Measurements from ENCODE around the gene DES. TPM values are rescaled to one million over a fixed set of nuclear protein-coding genes. Genes with fewer than 3 reads are reported as not detected.
A peak's percentile ranks its signal among the peaks of the same experiment; 100 is the strongest.

DES gene
- total RNA-seq, 1 experiment from 2014 or later = not detected

DNA sequence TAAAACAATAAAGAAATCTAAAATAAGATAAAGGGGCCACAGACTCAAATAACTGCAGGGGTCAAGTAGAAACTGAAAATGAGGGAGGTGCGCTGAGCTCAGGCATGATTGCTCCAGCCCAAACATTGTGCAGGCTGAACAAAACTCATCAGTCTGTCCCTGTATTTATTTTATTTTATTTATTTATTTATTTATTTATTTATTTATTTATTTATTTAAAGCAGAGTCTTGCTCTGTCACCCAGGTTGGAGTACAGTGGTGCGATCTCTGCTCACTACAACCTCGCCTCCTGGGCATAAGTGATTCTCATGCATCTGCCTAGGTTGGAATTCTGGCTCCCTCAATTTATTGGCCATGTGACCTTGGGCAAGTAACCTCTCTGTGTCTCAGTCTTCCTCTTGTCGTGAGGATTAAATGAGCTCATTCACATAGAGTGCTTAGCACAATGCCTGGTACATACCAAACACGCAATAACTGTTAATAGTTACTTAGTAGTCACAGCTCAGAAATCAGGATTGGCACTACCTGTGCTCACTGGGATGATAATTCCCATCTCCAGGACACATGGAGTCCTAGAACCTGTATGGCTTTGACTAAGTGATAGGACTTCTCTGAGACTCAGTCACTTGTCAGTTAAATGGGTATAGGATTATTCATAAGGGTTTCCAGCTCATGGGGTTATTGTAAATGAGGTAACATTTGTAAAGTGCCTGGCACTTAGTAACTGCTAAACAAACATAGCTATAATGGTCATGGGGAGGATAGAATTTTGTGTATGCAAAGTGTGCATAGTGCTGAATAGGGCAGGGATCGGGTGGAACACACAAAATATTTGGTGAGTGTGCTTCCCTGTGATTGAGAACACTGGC lies 22.4 kb downstream of the DES start:
- no peak overlapping the region for H3K27ac Mint-ChIP-seq (ENCODE audit: low read depth, unreplicated experiment)
- TF ChIP-seq, protein P1, sequence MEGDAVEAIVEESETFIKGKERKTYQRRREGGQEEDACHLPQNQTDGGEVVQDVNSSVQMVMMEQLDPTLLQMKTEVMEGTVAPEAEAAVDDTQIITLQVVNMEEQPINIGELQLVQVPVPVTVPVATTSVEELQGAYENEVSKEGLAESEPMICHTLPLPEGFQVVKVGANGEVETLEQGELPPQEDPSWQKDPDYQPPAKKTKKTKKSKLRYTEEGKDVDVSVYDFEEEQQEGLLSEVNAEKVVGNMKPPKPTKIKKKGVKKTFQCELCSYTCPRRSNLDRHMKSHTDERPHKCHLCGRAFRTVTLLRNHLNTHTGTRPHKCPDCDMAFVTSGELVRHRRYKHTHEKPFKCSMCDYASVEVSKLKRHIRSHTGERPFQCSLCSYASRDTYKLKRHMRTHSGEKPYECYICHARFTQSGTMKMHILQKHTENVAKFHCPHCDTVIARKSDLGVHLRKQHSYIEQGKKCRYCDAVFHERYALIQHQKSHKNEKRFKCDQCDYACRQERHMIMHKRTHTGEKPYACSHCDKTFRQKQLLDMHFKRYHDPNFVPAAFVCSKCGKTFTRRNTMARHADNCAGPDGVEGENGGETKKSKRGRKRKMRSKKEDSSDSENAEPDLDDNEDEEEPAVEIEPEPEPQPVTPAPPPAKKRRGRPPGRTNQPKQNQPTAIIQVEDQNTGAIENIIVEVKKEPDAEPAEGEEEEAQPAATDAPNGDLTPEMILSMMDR (IDR thresholded peaks at IDR 0.05; ENCODE audit: unreplicated experiment) = no peak
- H3K27me3 Mint-ChIP-seq (ENCODE audit: insufficient read depth, unreplicated experiment) = no peaks in the 10 kb centered on the region
- H3K9me3 Mint-ChIP-seq (ENCODE audit: unreplicated experiment) = no peaks in the 10 kb centered on the region
- ChIA-PET POLR2A (interaction anchor here (1.0 to 2.6 kb wide), 3 partner anchors 10 to 58 kb away, joined by 5 to 12 read pairs (median 7); partner anchors contain the start of gene GMPPA), CTCF (interaction anchor here (0.7 to 3.0 kb wide), 13 partner anchors 10 to 281 kb away, joined by 3 to 21 read pairs (median 5); no protein-coding TSS in a partner anchor)
- DNase-seq (ENCODE audit: unreplicated experiment) = peak; percentile 23
- BruUV-seq (replicated peaks) = no TSS peak
- H3K4me3 Mint-ChIP-seq (ENCODE audit: unreplicated experiment) = peak overlapping the region; percentile 83
- H3K36me3 Mint-ChIP-seq (ENCODE audit: insufficient read depth, unreplicated experiment) = no peaks in the 10 kb centered on the region
- H3K4me1 Mint-ChIP-seq (ENCODE audit: insufficient read depth, unreplicated experiment) = peaks cover 31% of the 10 kb centered on the region
- intact Hi-C loops (cut with micrococcal nuclease) = no loop called here

DNA sequence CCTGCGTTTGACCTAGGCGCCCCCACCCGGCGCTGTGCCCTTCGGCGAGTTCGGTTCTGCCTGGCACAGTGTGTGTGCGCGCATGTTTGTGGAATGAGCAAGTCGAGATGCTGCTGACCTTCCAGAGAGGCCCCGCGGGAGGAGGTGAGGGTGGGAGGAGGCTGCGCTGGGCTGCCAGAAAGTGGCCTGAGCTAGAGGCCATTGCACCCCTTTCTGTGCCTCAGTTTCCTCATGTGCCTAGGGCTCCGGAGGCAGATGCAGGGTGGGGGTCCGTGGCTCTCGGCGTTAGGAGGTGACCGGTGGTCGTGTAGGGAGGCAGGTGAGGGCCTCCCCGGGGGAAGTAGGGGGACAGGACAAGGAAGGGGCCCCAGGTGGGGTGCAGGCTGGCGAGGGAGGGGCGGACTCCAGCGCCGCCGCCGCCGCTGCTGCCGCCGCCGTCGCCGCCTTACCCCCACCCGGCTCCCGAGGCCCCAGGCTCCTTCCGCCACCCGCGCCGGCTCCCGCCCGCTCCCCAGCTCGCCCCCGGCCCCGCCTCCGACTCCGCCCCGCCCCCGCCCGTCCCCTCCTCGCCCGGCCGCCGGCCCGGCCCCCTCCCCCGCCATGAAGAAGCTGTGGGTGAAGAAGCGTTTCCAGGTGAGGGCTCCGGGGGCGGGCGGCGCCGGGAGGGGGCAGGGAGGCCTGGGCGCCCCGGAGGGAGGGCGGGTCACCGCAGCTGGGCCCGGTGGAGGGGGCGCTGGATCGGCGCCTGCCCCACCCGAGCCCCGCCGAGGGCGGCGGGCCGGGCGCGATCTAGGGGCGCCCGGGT lies 23.5 kb downstream of the DES start:
- ChIA-PET CTCF (interaction anchor here (1.0 to 3.0 kb wide), 2 partner anchors 11 to 38 kb away, joined by 3 to 21 read pairs; no protein-coding TSS in a partner anchor), POLR2A (interaction anchor here (1.0 to 2.6 kb wide), 4 partner anchors 9 to 57 kb away, joined by 3 to 13 read pairs (median 8); partner anchors contain the start of gene GMPPA)
- H3K4me3 Mint-ChIP-seq (ENCODE audit: unreplicated experiment) = peak overlapping the region; percentile 83
- H3K27ac Mint-ChIP-seq (ENCODE audit: low read depth, unreplicated experiment) = no peak overlapping the region
- no peaks in the 10 kb centered on the region for H3K9me3 Mint-ChIP-seq (ENCODE audit: unreplicated experiment)
- TF ChIP-seq, protein P1 (IDR thresholded peaks at IDR 0.05; ENCODE audit: unreplicated experiment) = no peak
- peak; percentile 48 for DNase-seq (ENCODE audit: unreplicated experiment)
- intact Hi-C loops (cut with micrococcal nuclease) = no loop called here
- peaks cover 35% of the 10 kb centered on the region for H3K4me1 Mint-ChIP-seq (ENCODE audit: insufficient read depth, unreplicated experiment)
- no peaks in the 10 kb centered on the region for H3K36me3 Mint-ChIP-seq (ENCODE audit: insufficient read depth, unreplicated experiment)
- no peaks in the 10 kb centered on the region for H3K27me3 Mint-ChIP-seq (ENCODE audit: insufficient read depth, unreplicated experiment)
- BruUV-seq (replicated peaks) = no TSS peak

DNA sequence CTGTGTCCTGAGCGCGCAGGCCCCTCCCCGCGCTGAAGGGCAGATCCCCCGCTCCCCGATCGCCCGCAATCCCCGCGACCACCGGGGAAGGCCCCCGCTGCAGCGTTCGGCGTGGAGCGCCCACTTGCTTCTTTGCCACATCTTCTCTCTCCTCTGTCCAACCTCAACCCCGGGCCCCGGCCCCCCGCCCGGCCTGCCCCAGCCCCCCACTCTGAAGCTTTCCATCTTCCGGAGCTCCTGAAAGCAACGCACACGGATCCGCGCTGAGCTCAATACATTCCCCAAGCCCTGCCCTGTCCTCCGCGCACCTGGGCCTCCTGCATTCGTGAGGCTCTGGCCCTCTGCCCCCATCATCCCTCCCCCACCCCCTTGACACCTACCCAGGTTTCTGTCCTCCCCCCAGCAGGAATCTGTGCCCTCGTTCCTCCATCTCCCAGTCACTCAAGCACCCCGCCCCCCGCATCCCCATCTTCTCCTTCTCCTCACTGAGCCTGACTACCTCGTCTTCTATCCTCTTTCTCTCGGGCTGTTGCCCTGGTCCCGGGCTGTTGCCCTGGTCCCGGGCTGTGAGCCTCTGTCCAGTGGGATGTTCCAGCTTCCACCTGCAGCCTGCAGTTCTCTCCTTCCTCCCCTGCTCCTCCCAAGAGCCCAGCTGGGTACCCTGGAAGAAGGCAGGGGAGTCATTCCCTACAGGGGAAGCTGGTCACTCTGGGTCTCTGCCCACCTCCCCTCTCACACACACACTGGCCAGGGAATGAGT lies 24.3 kb downstream of the DES start:
- POLR2A ChIA-PET = interaction anchor here (1.0 to 2.6 kb wide), 4 partner anchors 8 to 56 kb away, joined by 3 to 13 read pairs (median 8); partner anchors contain the start of gene GMPPA
- intact Hi-C loops (cut with micrococcal nuclease) = no loop called here
- Mint-ChIP-seq H3K4me1 (ENCODE audit: insufficient read depth, unreplicated experiment) (peaks cover 35% of the 10 kb centered on the region), H3K9me3 (ENCODE audit: unreplicated experiment) (no peaks in the 10 kb centered on the region), H3K36me3 (ENCODE audit: insufficient read depth, unreplicated experiment) (no peaks in the 10 kb centered on the region), H3K27ac (ENCODE audit: low read depth, unreplicated experiment) (peak overlapping the region; percentile 25), H3K27me3 (ENCODE audit: insufficient read depth, unreplicated experiment) (no peaks in the 10 kb centered on the region), H3K4me3 (ENCODE audit: unreplicated experiment) (peak overlapping the region; percentile 83)
- CTCF ChIA-PET = interaction anchor here (0.7 kb wide), 1 partner anchor 40 kb away, joined by 3 read pairs; no protein-coding TSS in a partner anchor
- TF ChIP-seq, protein P1 (IDR thresholded peaks at IDR 0.05; ENCODE audit: unreplicated experiment) = no peak
- BruUV-seq (replicated peaks) = no TSS peak
- peak; percentile 14 for DNase-seq (ENCODE audit: unreplicated experiment)
